Inflammatory macrophage (primary cell): ENCODE results near the gene SOBP.

Experiments used
- DNase-seq, 2 donors: peaks; one replicate each; pipeline ENCODE4 v3.0.0-alpha.2; 2020 to 2022

Gene SOBP

DNA sequence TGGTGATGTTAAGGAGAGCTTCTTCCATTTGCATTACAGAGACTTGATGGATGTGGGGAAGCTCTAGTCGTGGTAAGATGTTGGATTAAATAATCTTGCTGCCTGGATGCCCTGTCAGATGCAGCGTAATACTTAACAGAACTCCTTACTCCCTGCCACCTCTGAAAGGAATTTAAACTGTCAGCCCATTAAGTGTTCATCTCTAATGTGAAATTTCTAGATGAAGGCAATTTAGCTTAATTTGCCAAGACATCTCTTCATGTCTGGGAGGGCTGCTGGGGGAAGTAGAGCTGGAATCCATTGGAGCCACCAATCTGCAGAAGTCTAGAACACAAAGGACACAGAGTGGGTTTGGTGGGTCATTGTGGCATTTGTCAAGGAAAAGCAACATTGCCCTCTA, 64.4 kb downstream of the SOBP start:
- no peak for DNase-seq

- DNase-seq: no peak
These were observed 65.0 kb downstream of the SOBP start for GRCh38 chr6:107554918-107555317.

- DNase-seq: no peak
These were observed 65.5 kb downstream of the SOBP start for GRCh38 chr6:107555449-107555848.

DNA sequence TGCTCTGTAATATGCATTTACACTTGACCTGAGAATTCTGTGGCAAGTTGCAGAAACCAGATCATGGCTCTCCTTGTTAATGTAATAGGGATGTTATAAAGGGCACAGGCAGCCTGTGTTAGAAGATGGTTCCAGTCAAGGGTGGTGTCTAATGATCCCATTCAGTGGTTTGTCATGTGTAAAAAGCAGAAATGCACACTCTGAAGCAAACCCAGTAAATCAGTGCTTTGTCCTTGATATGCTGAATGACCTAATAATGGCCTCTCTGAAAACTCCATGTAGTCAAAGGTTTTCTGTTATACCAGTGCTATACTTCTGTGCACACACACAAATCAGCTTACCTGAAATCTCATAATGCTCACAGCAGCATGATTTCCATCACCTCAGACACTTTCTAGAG, 66.2 kb downstream of the SOBP start:
- no peak for DNase-seq

DNA sequence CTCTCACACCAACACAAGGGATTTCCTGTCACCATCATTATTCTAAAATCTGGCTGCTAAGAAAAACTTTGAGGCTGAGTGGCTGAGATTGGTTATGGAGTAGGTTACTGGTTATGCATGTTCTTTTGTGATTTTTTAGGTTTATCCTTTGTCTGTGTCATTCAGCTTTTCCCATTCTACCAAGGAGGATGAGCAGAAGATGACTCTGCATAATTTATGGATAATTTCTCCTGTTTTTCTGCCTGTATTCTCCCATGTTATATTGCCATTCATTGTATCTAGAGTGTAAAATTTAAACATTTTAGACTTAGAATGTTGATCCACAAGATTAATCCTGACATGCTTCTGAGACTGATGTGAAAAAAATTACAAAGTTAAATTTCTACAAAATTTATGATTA, 67.8 kb downstream of the SOBP start:
- no peak for DNase-seq

DNA sequence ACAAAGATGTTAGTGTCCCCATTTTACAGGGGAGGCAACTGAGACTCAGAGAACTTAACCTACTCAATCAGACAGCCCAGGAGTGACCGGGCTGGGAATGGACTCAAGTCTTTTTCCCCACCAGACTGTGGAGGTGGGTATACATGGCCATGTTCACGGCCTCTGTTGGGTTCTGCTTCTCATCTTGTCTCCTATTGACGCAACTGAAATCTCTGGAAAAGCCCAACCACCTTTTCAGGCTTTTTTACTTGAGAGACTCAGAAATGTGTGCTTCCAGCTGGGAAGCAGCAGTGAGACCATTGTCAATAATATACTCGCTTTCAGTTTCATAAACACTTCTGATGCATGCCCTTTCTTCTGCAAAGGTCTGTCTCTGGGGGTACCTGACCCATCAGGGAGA, 70.7 kb downstream of the SOBP start:
- no peak for DNase-seq

GRCh38 chr6:107561306-107561705, 71.4 kb downstream of the SOBP start:
- no peak for DNase-seq

GRCh38 chr6:107563694-107564588, 74.0 kb downstream of the SOBP start:
- DNase-seq: no peak

- DNase-seq: no peak
These were observed 74.7 kb downstream of the SOBP start for GRCh38 chr6:107564589-107564951.

GRCh38 chr6:107565165-107565723, 75.3 kb downstream of the SOBP start:
- no peak for DNase-seq

GRCh38 chr6:107567643-107568042, 77.7 kb downstream of the SOBP start:
- DNase-seq: no peak

DNA sequence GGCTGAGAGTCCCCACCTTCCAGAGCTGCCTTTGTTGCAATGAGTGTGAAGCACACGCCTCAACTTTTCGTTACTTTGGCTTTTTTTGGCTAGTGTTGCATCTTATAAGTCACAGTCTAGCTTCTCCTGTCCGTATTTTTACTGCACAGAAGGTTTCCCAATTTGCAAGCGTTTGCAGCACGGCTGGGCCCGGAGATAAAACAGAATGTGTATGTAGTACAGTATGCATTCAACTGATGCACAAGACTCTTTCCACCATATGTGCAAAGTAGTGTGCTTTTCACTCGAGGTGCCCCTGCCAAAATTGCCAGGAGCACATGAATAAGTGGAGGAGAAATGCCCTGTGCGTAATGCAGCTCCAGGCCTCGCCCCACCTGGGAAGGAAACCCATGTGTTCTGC, 79.6 kb downstream of the SOBP start:
- no peak for DNase-seq

- DNase-seq: no peak
These were observed 81.4 kb downstream of the SOBP start for GRCh38 chr6:107571354-107571753.

- DNase-seq: no peak
These were observed 83.0 kb downstream of the SOBP start for GRCh38 chr6:107572886-107573285.

DNA sequence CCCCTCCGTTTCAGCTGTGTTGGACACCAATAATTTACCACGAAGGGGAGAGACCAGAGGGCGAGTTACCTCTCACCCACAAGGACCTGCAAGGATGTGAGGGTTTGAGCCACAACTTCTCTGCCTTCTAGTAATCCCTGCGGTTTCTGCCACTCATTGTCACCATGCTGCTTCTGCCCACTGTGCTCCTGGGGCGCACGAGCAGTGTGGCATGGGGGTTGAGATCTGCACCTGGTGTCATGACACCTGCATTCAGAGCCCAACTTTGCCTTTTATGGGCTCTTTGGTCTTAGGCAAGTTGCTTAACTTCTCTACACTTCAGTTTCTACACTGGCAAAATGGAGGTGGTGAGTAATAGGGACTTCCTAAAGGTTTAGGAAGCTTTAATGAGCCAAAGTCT, 84.9 kb downstream of the SOBP start:
- no peak for DNase-seq

DNA sequence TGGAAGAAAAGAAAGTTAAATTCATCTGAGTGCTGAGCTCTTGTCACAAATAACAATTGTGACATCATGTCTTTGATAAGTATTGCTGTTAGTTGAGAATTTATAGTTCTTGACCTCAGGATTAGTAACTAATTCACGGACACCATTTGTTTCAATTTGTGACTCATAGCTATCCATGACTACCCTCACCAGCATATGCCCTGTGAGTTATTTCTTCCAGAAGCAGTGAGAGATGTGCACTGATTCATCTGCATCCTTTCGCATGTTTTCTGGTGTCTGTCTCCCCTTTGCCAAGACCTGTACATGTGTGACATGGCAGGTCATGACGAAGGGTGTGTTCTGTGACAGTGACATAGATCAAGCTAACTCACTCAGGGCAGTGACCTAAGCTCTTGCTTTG, 86.9 kb downstream of the SOBP start:
- no peak for DNase-seq

GRCh38 chr6:107578642-107579341, 88.9 kb downstream of the SOBP start:
- DNase-seq: no peak

- DNase-seq: no peak
These were observed 89.6 kb downstream of the SOBP start for GRCh38 chr6:107579456-107580056.

GRCh38 chr6:107582086-107582485, 92.2 kb downstream of the SOBP start:
- peak; percentile 53 to 56 for DNase-seq

DNA sequence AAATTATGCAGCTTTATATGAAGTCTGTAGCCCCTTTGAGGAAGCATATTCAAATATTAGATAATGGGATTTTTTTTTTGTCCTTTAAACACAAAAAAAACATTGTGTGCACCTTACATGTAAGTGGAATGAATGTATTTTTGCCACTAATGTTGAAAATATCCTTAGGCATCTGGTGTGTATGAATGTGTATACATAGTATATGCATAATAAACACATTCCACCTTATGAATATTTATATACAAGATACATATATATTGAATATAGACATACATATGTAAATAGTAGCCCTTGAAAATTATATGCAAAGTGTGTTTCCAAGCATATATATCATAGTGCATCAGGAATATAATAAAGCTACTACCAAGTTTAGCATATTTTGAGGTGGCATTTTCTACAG, 94.8 kb downstream of the SOBP start:
- no peak for DNase-seq

DNA sequence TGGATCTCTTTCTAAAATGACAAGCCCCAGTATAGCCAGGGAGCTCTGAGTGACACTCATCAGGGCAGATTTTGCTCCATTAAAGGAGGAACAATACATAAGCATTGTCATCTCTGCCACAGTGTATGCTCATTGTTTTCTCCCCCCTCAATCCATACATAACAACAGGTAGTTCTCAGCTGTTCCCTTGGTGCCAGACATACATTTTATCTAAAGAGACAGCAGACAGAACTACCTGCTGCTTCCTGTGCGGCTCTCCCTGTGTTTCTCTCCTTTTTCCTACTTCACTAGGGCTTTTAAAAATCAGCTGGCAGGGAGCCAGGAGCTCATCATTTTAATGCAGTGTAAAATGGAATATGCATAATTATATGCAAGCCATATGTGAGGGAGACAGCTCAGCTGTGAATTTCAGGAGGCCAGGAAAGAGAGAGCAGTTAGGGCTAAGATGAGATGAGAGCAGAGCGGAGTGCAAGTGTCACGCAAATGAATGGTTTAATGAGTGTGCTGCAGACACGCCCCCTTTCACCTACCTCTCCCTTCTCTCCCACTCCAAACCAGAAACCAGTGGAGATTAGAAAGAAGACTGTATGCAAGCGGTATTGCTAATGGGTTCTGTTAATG, 96.0 kb downstream of the SOBP start:
- DNase-seq: no peak

- no peak for DNase-seq
These were observed 97.5 kb downstream of the SOBP start for GRCh38 chr6:107587451-107587850.

DNA sequence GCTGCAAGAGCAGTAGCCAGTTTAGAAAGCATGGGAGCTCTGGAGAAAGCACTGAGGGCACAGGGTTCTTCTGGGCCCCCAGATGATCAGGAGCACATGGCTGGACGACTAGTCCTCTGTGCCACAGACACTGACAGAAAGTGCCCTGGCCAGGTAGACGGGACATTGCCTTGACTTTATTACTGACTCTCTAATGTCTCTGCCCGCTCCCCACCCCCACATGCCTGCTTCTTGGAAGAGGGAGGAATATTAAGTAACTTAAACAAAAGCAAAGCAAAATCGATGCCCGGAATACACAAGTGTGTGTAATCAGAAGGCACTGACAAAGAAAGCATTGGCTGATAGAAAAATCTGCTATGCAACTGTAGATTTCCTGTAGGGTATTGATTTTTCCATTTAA, 99.3 kb downstream of the SOBP start:
- DNase-seq: no peak
